GM12873 (cell line): ENCODE results near the gene FAM117A.

ENCODE experiments used
- TF ChIP-seq, protein P1 (sequence below): IDR thresholded peaks from 2 replicates; pipeline ENCODE4 v1.5.1; 2012; ENCODE audit warnings: low read depth, mild to moderate bottlenecking, moderate library complexity, low read length, control low read depth; ENCODE audit not compliant: insufficient read depth; ENCODE audit errors: missing control alignments

The FAM117A gene

DNA sequence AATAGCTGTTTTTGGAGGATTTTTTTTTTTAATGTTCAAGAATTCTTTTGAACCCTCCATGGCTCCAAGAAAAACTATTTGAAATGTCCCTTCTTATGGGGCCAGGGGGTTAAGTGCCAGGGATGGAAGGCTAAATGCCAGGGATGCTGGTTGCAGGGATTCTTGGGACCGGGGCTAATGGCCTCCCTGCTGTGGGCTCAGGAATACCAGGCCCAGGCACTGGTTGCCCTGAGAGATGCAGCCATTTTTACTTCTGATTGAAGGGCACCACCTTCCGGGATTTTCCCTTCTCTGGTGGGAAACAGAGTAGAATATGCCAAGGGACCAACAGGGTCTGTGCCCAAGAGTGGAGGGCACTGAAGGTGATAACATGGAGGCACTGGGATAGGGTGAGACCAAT lies 13.6 kb upstream of the FAM117A start:
- TF ChIP-seq, protein P1, sequence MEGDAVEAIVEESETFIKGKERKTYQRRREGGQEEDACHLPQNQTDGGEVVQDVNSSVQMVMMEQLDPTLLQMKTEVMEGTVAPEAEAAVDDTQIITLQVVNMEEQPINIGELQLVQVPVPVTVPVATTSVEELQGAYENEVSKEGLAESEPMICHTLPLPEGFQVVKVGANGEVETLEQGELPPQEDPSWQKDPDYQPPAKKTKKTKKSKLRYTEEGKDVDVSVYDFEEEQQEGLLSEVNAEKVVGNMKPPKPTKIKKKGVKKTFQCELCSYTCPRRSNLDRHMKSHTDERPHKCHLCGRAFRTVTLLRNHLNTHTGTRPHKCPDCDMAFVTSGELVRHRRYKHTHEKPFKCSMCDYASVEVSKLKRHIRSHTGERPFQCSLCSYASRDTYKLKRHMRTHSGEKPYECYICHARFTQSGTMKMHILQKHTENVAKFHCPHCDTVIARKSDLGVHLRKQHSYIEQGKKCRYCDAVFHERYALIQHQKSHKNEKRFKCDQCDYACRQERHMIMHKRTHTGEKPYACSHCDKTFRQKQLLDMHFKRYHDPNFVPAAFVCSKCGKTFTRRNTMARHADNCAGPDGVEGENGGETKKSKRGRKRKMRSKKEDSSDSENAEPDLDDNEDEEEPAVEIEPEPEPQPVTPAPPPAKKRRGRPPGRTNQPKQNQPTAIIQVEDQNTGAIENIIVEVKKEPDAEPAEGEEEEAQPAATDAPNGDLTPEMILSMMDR: no peak

DNA sequence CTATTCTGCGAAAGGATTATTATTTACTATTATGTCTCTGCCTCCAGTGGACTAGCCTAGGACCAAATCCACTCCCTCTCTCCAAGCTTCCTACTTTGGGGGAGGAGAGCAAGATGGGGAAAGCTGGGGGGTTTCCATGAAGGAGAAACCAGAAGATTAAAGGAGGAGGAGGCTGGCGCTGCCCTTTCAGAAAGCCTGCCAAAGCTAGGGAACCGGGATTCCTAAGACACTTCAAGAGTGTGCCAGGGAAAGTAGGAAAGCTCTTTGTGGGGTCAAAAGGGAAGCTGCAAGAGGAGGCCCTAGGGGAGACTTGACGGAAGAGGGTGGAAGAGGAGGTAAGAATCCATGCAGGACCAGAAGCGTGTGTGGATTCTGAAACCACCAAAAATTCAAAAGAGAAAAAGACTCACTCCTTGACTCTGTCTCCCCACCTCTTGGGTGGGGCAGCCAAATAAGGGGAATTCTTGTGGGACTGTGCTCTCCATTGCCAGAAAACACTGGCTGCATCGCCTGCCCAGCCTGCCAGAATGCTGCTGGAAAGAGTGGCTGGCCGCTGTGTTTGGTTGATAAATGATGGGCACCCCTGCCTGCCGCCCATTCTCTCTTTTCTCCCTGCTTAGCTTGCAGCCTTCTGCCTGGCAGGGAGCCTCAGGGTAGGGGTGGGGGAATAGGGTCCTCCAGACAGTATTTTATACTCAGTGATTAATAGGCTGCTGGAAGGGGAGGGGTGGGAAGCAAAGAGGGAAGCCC lies 12.8 kb upstream of the FAM117A start:
- TF ChIP-seq, protein P1: no peak

DNA sequence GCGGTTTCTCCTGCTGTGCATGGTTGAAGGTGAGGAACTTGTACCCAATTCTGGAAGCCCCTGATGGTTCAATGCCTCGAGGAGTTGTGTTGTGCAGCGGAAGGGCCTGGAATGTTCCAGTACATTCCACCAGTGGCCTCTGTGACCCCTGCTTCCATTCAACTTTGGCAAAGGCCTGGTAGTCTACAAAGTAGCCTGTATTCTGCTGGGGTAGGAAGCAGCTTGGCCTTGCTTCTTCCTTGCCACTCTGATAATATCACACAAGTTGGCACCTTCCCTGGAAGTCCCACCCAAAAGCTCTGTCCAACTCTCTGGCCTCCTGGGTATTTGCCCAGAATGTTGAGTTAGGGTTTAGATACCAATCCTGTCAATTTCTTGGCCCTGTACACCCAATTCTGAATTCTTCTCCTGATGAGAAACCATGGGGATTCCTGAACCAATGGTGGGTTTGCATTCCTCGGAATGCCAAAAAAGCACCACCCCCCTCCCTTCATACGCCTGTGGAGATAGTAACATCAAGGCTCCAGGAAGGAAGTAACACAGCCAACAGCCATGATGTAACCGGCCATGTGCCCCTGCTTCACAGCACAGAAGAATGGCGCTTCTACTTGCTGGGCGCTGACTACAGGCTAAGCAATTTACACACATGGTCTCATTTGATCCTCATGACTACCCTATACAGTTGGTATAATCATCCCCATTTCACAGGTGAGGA lies 11.8 kb upstream of the FAM117A start:
- TF ChIP-seq, protein P1: no peak

DNA sequence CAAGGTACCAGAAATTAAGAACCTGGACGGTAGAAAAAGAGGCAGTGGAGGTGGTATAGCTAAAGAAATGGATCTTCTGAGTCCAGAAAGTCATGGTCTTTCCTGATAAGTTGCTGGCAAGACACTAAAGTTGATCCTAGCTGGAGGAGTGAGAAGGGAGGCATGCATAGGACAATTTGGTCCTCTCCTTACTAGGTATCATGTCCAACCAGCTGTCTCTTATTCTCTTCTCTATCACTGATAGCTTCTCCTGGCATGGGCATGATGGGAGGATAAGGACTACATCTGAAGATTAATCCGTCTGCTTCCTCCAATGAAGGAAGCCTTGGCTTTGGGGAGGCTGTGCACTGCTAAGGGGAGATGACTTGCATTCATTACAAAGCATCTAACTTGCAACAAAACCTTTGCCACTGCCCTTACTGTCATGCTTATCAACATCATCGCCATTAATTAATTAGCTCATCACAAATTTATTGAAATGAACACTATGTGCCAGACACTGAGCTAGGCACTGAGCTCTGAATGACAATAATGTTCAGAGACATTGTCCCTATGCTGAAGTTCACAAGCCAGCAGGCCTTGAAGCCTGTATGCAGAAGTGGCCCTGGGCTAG lies 3.1 kb upstream of the FAM117A start:
- TF ChIP-seq, protein P1: no peak

DNA sequence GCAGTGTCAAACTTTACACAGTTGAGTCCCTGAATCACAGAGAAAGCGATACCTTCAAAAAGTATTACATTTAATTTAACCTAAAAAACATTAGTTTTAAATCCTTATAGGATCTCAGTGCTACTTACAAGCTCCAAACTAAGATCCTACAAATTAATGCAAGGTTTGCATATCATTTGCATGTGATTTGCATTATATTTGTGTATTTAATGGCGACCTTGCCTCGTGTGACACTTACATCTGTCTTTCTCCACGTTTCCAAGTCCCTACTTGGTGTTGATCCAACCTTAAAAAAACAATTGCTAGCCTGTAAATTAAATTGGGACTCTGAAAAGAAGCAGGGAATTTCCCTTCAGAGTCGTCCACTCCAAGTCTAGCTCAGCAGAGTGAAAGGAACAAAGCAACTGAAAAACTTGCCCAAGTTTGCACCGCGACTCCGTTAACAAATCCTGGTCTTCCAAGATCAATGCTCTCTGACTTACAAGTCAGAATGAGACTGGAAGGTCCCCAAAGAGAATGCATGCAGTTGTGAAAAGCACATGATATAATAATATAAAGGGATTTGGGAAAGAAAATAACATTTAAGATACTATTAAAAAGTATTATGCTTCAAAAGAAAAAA lies 739 bp upstream of the FAM117A start:
- TF ChIP-seq, protein P1: no peak

DNA sequence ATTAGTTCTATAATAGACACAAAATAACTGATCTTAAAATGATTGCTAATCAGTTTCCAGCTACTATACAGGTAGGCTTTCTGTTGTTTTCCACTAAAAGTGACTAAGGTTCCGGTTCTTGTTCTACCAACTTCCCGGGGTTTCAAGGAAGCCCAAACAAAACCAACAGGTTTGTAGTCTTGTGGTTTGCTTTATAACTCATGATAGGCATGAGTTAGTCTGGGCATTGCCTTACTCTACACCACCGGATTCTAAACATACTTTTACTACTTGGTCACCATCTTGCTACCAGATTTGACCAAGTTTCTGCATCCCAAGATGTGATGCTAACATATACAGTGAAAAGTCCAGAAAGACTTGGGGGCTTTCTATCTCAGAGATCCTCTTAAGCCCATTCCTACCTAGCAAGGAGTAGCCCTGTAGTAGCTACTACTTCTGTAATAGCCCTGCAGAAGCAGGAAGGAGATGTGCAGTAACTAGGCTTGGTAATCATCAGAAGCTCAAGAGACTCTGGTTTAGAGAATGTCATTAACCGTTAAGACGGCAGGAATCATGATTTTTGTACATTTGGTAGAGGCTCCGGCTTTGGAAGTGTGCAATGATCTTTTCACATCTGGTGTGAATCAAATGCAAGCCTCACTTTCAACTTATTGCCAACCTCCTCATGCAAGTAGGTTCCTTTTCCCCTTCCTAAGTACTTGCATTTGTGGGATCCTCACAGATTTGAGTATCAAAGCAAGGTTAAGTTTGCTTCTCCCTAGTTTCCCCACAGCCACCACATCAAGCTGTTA lies 1.6 kb downstream of the FAM117A start:
- TF ChIP-seq, protein P1: no peak
